HepG2 (cell line): ENCODE measurements around the gene PLXNB2. TPM values are rescaled to one million over a fixed set of nuclear protein-coding genes. Genes with fewer than 3 reads are reported as not detected.
A peak's percentile ranks its signal among the peaks of the same experiment; 100 is the strongest.

Experiments used
- AGO2 ChIP-seq: fragments of 200-400 bp; formaldehyde crosslinking; optimal IDR thresholded peaks from 2 replicates; pipeline ENCODE3; 2017; ENCODE audit warnings: mild to moderate bottlenecking, low read depth, low read length, moderate library complexity
- BHLHE40 ChIP-seq: IDR thresholded peaks from 2 replicates; pipeline ENCODE4 v1.6.1; 2011; ENCODE audit warnings: low read length, improper control_type of control experiment
- CCDC6 ChIP-seq: sonication (generic); formaldehyde crosslinking; IDR thresholded peaks from 2 replicates; pipeline ENCODE4 v1.8.1; 2022; ENCODE audit warnings: mild to moderate bottlenecking, missing genetic modification reagents, moderate library complexity
- FIP1L1 ChIP-seq: fragments of 200-400 bp; formaldehyde crosslinking; IDR thresholded peaks from 2 replicates; pipeline ENCODE4 v1.6.1; 2018; ENCODE audit warnings: low read depth, mild to moderate bottlenecking, low read length, moderate library complexity, borderline replicate concordance; ENCODE audit not compliant: insufficient read depth
- LCORL ChIP-seq, 2 experiments: fragments of 450-650 bp in 1 of 2; sonication (generic) in 1 of 2; formaldehyde crosslinking in 1 of 2; IDR thresholded peaks; 2 replicates each; pipeline versions ENCODE4 v1.5.0 to v1.6.1; 2017 to 2020; ENCODE audit warnings: antibody characterized with exemption in 1 of 2, missing genetic modification reagents in 1 of 2
- MBD4 ChIP-seq: IDR thresholded peaks from 2 replicates; pipeline ENCODE4 v1.6.1; 2012; ENCODE audit warnings: low read length, inconsistent platforms, borderline replicate concordance
- MXD3 ChIP-seq: IDR thresholded peaks from 2 replicates; pipeline ENCODE4 v1.6.1; 2016; ENCODE audit warnings: mild to moderate bottlenecking, missing biosample characterization, missing genetic modification reagents
- MXI1 ChIP-seq: IDR thresholded peaks from 3 replicates; pipeline ENCODE4 v1.6.1; 2012; ENCODE audit warnings: low read depth, low read length, inconsistent platforms, borderline replicate concordance
- NCOA2 ChIP-seq: sonication (generic); formaldehyde crosslinking; IDR thresholded peaks from 2 replicates; pipeline ENCODE4 v1.8.0; 2022; ENCODE audit warnings: inconsistent platforms
- PHF8 ChIP-seq: sonication (generic); formaldehyde crosslinking; IDR thresholded peaks from 2 replicates; pipeline ENCODE4 v1.5.0; 2020; ENCODE audit warnings: missing genetic modification reagents
- POGZ ChIP-seq: sonication (generic); formaldehyde crosslinking; IDR thresholded peaks from 2 replicates; pipeline ENCODE4 v1.4.0; 2020; ENCODE audit warnings: mild to moderate bottlenecking, missing genetic modification reagents
- PRMT3 ChIP-seq: sonication (generic); formaldehyde crosslinking; IDR thresholded peaks from 2 replicates; pipeline ENCODE4 v1.8.1; 2022; ENCODE audit warnings: low read depth, mild to moderate bottlenecking, moderate library complexity, missing genetic modification reagents, borderline replicate concordance
- RFX1 ChIP-seq: fragments of 450-650 bp; IDR thresholded peaks from 2 replicates; pipeline ENCODE4 v1.6.1; 2017
- TBX3 ChIP-seq: fragments of 450-650 bp; IDR thresholded peaks from 2 replicates; pipeline ENCODE4 v1.6.1; 2017; ENCODE audit warnings: antibody characterized with exemption, mild to moderate bottlenecking, inconsistent platforms, borderline replicate concordance
- TEF ChIP-seq: sonication (generic); formaldehyde crosslinking; IDR thresholded peaks from 2 replicates; pipeline ENCODE4 v1.5.0; 2020; ENCODE audit warnings: missing genetic modification reagents
- ZNF224 ChIP-seq: sonication (generic); formaldehyde crosslinking; IDR thresholded peaks from 2 replicates; pipeline ENCODE4 v1.5.0; 2020; ENCODE audit warnings: mild to moderate bottlenecking, missing genetic modification reagents
- ZNF326 ChIP-seq: sonication (generic); formaldehyde crosslinking; IDR thresholded peaks from 2 replicates; pipeline ENCODE4 v1.4.0; 2020; ENCODE audit warnings: missing genetic modification reagents, borderline replicate concordance
- ZNF530 ChIP-seq: sonication (generic); formaldehyde crosslinking; IDR thresholded peaks from 2 replicates; pipeline ENCODE4 v1.5.0; 2020; ENCODE audit warnings: low read depth, mild to moderate bottlenecking, missing genetic modification reagents
- polyA plus RNA-seq, 8 experiments: library from polyadenylated mRNA; depleted of rRNA in 3 of 8; stranded (reverse) in 7 of 8; unstranded in 1 of 8; fragments of >200 nt; fragmentation: Illumina TruSeq in 4 of 8; extraction: Trizol in 4 of 8; gene quantifications; 2 replicates each; pipeline versions ENCODE4 v1.2.1 to v1.2.3, GENCODE V29; 2011 to 2016; ENCODE audit warnings: low read depth in 4 of 8, missing spikeins in 1 of 8, mixed read lengths in 1 of 8; ENCODE audit not compliant: insufficient read depth in 1 of 8
- total RNA-seq, 5 experiments: library from RNA; depleted of rRNA; stranded (reverse); fragments of >200 nt; fragmentation: Illumina TruSeq; extraction: Trizol; gene quantifications; 2 replicates each; pipeline ENCODE4 v1.2.3, GENCODE V29; 2016; ENCODE audit warnings: low read depth in 1 of 5
- TF ChIP-seq, protein P1 (sequence below): sonication (generic); formaldehyde crosslinking; IDR thresholded peaks from 2 replicates; pipeline ENCODE4 v1.9.0; 2021; ENCODE audit warnings: missing genetic modification reagents, borderline replicate concordance
- TF ChIP-seq, protein P2 (sequence below): IDR thresholded peaks from 2 replicates; pipeline ENCODE4 v1.6.1; 2016; ENCODE audit warnings: missing biosample characterization, missing genetic modification reagents, low read depth
- TF ChIP-seq, protein P3 (sequence below): sonication (generic); formaldehyde crosslinking; IDR thresholded peaks from 2 replicates; pipeline ENCODE4 v1.8.1; 2023; ENCODE audit warnings: mild to moderate bottlenecking, missing genetic modification reagents

The PLXNB2 gene
- total and polyA plus RNA-seq, 2 of the 13 experiments (the other 11 are each of a cell fraction or from before 2014, with no cell fraction given), result 32.6 to 68.9 TPM

DNA sequence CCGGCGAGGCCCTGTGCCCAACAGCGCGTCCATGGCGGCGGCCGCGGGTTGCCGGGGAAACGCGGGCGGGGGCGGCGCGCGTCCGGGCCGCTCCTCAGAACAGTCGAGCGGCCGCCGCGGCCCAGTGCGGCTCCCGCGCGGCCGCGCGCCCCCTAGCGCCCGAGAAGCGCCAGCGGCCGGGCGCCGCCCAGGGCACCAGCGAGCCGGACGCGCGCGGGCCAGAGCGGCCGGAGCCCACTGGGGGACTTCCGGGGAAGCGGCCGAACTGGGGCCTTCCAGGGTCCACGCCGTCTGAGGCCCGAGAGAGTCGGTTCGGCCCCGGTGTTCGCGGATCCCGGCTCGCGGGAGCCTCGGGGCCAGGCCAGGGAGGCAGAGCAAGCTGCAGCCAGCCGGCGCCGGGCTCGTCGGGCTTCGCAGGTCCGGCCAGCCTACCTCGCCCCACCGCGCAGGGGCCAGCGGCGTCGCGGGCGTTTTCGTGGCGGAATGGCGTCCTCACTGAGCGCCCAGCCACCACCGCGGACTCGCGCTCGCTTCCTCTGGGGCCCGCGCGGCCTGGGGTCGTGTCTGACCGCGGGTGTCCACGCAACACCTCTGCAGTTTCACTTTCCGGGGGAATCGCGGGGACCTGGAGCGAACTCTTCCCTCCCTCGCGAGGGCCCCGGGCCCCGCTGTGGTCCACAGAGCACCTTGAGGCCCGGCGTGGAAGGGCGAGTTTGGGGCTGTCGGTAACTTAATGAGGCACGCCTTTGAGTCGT, 19.7 kb upstream of the PLXNB2 start, which contains the start of gene DENND6B (continued):
- TF ChIP-seq MXD3, result peak; percentile 72; the same call in 1 of the 2 replicates
- no peak for TF ChIP-seq LCORL (IDR thresholded peaks at IDR 0.05)
- peak; percentile 26; the same call in 1 of the 2 replicates for TF ChIP-seq LCORL (CRISPR knock-in tag; IDR thresholded peaks at IDR 0.05)
- TF ChIP-seq, protein P1, sequence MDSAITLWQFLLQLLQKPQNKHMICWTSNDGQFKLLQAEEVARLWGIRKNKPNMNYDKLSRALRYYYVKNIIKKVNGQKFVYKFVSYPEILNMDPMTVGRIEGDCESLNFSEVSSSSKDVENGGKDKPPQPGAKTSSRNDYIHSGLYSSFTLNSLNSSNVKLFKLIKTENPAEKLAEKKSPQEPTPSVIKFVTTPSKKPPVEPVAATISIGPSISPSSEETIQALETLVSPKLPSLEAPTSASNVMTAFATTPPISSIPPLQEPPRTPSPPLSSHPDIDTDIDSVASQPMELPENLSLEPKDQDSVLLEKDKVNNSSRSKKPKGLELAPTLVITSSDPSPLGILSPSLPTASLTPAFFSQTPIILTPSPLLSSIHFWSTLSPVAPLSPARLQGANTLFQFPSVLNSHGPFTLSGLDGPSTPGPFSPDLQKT (CRISPR knock-in tag), result 0 out of 2 replicates have a peak, but pooled peaks have one; percentile 59
- 0 out of 2 replicates have a peak, but pooled peaks have one; percentile 20 for TF ChIP-seq ZNF530 (CRISPR knock-in tag)
- TF ChIP-seq RFX1, result peak; percentile 76
- TF ChIP-seq, protein P2, sequence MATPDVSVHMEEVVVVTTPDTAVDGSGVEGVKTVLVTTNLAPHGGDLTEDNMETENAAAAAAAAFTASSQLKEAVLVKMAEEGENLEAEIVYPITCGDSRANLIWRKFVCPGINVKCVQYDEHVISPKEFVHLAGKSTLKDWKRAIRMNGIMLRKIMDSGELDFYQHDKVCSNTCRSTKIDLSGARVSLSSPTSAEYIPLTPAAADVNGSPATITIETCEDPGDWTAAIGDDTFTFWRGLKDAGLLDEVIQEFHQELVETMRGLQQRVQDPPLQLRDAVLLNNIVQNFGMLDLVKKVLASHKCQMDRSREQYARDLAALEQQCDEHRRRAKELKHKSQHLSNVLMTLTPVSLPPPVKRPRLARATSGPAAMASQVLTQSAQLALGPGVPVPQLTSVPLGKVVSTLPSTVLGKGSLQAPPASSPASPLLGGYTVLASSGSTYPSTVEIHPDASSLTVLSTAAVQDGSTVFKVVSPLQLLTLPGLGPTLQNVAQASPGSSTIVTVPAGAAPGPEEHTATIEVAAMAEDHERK (CRISPR knock-in tag), result no peak
- TF ChIP-seq POGZ (CRISPR knock-in tag), result peak; percentile 56; the same call in 1 of the 2 replicates
- no peak for TF ChIP-seq PRMT3 (CRISPR knock-in tag)
- TF ChIP-seq BHLHE40, result no peak
- no peak for TF ChIP-seq NCOA2 (CRISPR knock-in tag)
- no peak for TF ChIP-seq TBX3
- TF ChIP-seq, protein P3, sequence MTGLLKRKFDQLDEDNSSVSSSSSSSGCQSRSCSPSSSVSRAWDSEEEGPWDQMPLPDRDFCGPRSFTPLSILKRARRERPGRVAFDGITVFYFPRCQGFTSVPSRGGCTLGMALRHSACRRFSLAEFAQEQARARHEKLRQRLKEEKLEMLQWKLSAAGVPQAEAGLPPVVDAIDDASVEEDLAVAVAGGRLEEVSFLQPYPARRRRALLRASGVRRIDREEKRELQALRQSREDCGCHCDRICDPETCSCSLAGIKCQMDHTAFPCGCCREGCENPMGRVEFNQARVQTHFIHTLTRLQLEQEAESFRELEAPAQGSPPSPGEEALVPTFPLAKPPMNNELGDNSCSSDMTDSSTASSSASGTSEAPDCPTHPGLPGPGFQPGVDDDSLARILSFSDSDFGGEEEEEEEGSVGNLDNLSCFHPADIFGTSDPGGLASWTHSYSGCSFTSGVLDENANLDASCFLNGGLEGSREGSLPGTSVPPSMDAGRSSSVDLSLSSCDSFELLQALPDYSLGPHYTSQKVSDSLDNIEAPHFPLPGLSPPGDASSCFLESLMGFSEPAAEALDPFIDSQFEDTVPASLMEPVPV (CRISPR knock-in tag), result peak; percentile 63; the same call in 1 of the 2 replicates
- TF ChIP-seq TEF (CRISPR knock-in tag), result peak; percentile 68; the same call in 1 of the 2 replicates
- no peak for TF ChIP-seq MBD4
- peak; percentile 84; the same call in 1 of the 3 replicates for TF ChIP-seq MXI1
- TF ChIP-seq CCDC6 (CRISPR knock-in tag), result no peak; the same call in 1 of the 2 replicates
- TF ChIP-seq PHF8 (CRISPR knock-in tag), result peak; percentile 89
- TF ChIP-seq FIP1L1, result no peak
- TF ChIP-seq ZNF224, result 0 out of 2 replicates have a peak, but pooled peaks have one; percentile 14
- no peak for TF ChIP-seq ZNF326 (CRISPR knock-in tag)
- peak; percentile 89 for TF ChIP-seq AGO2
